B cell (primary cell): ENCODE measurements around the gene RPS8. TPM values are rescaled to one million over a fixed set of nuclear protein-coding genes. Genes with fewer than 3 reads are reported as not detected.

ENCODE experiments used
- ATAC-seq: fragments of 200-7000 bp; cut with Tn5 transposase; one replicate; pipeline ENCODE4 v1.10.0; 2021; ENCODE audit warnings: low read depth, mild to moderate bottlenecking, moderate number of reproducible peaks, moderate library complexity
- CTCF ChIA-PET: fragments of 350-600 bp; sonication (Branson Sonifier 250); formaldehyde crosslinking; loops from one replicate; lab custom pipeline; 2021; ENCODE audit warnings: antibody characterized with exemption, inconsistent platforms; lab: Charles Lee
- POLR2A ChIA-PET: fragments of 350-600 bp; sonication (Branson Sonifier 250); formaldehyde crosslinking; loops from one replicate; lab custom pipeline; 2021; ENCODE audit warnings: antibody characterized with exemption; lab: Charles Lee
- DNase-seq: peaks from one replicate; pipeline ENCODE4 v3.0.0; 2013
- H2AFZ ChIP-seq: 2 replicates; pipeline ENCODE4 v1.6.1; 2012; ENCODE audit warnings: mild to moderate bottlenecking, low read depth, low read length; ENCODE audit not compliant: insufficient read depth, poor library complexity, severe bottlenecking
- H3K27ac ChIP-seq, 2 donors: 1 replicate in 1 of 2; 2 replicates in 1 of 2; pipeline ENCODE4 v1.5.1; 2012 to 2013; ENCODE audit warnings: low read length in 2 of 2, mild to moderate bottlenecking in 2 of 2, moderate library complexity in 1 of 2
- H3K27me3 ChIP-seq, 4 experiments: fragments of 200-600 bp in 1 of 4; sonication (generic) in 1 of 4; replicated peaks in 1 of 4; 1 replicate in 2 of 4; 2 replicates in 2 of 4; pipeline versions ENCODE4 v1.6.1 to v1.7.0; 2013 to 2016; ENCODE audit warnings: low read length in 3 of 4, mild to moderate bottlenecking in 2 of 4, mixed read lengths in 1 of 4, moderate library complexity in 1 of 4; ENCODE audit not compliant: insufficient read depth in 4 of 4, control insufficient read depth in 3 of 4; ENCODE audit errors: control extremely low read depth in 1 of 4
- H3K36me3 ChIP-seq, 2 experiments: replicated peaks in 1 of 2; 1 replicate in 1 of 2; 2 replicates in 1 of 2; pipeline versions ENCODE4 v1.6.1 to v1.7.1; 2013; ENCODE audit warnings: low read length in 1 of 2; ENCODE audit not compliant: insufficient read depth in 2 of 2, control insufficient read depth in 1 of 2; ENCODE audit errors: control extremely low read depth in 1 of 2, extremely low read depth in 1 of 2
- H3K4me1 ChIP-seq, 2 donors: fragments of 200-600 bp in 1 of 2; sonication (generic) in 1 of 2; 1 replicate in 1 of 2; 2 replicates in 1 of 2; pipeline versions ENCODE4 v1.5.1 to v1.6.1; 2013 to 2017; ENCODE audit warnings: low read length in 2 of 2; ENCODE audit not compliant: control insufficient read depth in 2 of 2, insufficient read depth in 2 of 2
- H3K4me2 ChIP-seq: replicated peaks from 2 replicates; pipeline ENCODE3; 2012; ENCODE audit warnings: mild to moderate bottlenecking, low read depth, low read length; ENCODE audit not compliant: poor library complexity, severe bottlenecking
- H3K4me3 ChIP-seq, 5 experiments: fragments of 200-600 bp in 1 of 5; sonication (generic) in 1 of 5; 1 replicate in 3 of 5; 2 replicates in 2 of 5; pipeline versions ENCODE4 v1.5.1 to v1.7.0; 2011 to 2016; ENCODE audit warnings: low read length in 4 of 5, mild to moderate bottlenecking in 4 of 5, low read depth in 2 of 5, control low read depth in 1 of 5, moderate library complexity in 1 of 5; ENCODE audit not compliant: insufficient read depth in 1 of 5; ENCODE audit errors: control extremely low read depth in 1 of 5, extremely low read depth in 1 of 5
- H3K79me2 ChIP-seq: fragments of 200-600 bp; sonication (generic); one replicate; pipeline ENCODE4 v1.6.0; 2016; ENCODE audit warnings: low read length; ENCODE audit not compliant: control insufficient read depth, insufficient read depth
- H3K9ac ChIP-seq: fragments of 200-600 bp; sonication (generic); 2 replicates; pipeline ENCODE4 v1.6.1; 2017; ENCODE audit warnings: mild to moderate bottlenecking, low read length, moderate library complexity
- H3K9me3 ChIP-seq, 3 donors: one replicate each; pipeline versions ENCODE4 v1.6.1 to v1.7.1; 2013; ENCODE audit warnings: low read length in 2 of 3; ENCODE audit not compliant: control insufficient read depth in 2 of 3, insufficient read depth in 1 of 3; ENCODE audit errors: control extremely low read depth in 1 of 3
- H4K20me1 ChIP-seq: 2 replicates; pipeline ENCODE4 v1.6.0; 2012; ENCODE audit warnings: mild to moderate bottlenecking, low read length; ENCODE audit not compliant: insufficient read depth, control insufficient read depth, poor library complexity, severe bottlenecking
- H3K27ac Mint-ChIP-seq: one replicate; pipeline ENCODE4 v1.8.0; 2021; ENCODE audit warnings: mixed read lengths
- H3K27me3 Mint-ChIP-seq: one replicate; pipeline ENCODE4 v1.8.0; 2021; ENCODE audit warnings: mixed read lengths
- H3K4me1 Mint-ChIP-seq: one replicate; pipeline ENCODE4 v1.8.0; 2021; ENCODE audit warnings: mixed read lengths
- H3K4me3 Mint-ChIP-seq: one replicate; pipeline ENCODE4 v1.8.0; 2021; ENCODE audit warnings: mixed read lengths
- H3K9me3 Mint-ChIP-seq: one replicate; pipeline ENCODE4 v1.8.0; 2022; ENCODE audit warnings: mixed read lengths; ENCODE audit not compliant: insufficient read depth
- EZH2 ChIP-seq: IDR thresholded peaks from 2 replicates; pipeline ENCODE4 v1.6.1; 2012; ENCODE audit warnings: borderline replicate concordance, low read depth, mild to moderate bottlenecking, moderate library complexity, low read length; ENCODE audit not compliant: insufficient read depth, poor library complexity, severe bottlenecking
- WGBS: methylation state at CpG from one replicate; pipeline ENCODE4 v1.1.5; 2013; ENCODE audit warnings: missing lambda C conversion rate; ENCODE audit not compliant: insufficient coverage; 5-methylcytosine and 5-hydroxymethylcytosine counted together
- intact Hi-C: fragments of 100-400 bp; cut with micrococcal nuclease; formaldehyde crosslinking; loops from one replicate; pipeline ENCODE4 v1.10.0; 2022
- polyA plus RNA-seq: library from polyadenylated mRNA; depleted of rRNA; stranded (reverse); fragments of >200 nt; gene quantifications from 2 replicates; pipeline ENCODE4 v1.2.3, GENCODE V29; 2012
- total RNA-seq, 2 donors: library from RNA; stranded (reverse); fragments of 120-200 nt in 1 of 2; gene quantifications; 1 replicate in 1 of 2; 2 replicates in 1 of 2; pipeline versions ENCODE4 v1.2.3 to v1.2.4, GENCODE V29; 2013 to 2022
- TF ChIP-seq, protein P1 (sequence below): fragments of 200-600 bp; IDR thresholded peaks from one replicate; pipeline ENCODE4 v1.8.0; 2022; ENCODE audit warnings: antibody characterized with exemption, mild to moderate bottlenecking

The RPS8 gene
- total and polyA plus RNA-seq, 2 donors (not counting 1 experiment from before 2014, with no cell fraction given) = 2,525 to 4,047 TPM

GRCh38 chr1:44806704-44807363, 31.5 kb downstream of the RPS8 start, which contains the start of gene DYNLT4:
TSS of gene DYNLT4 (minus strand) at chr1:44807351. CDS start at chr1:44806668, 683 bp downstream.
- Mint-ChIP-seq H3K27ac (peak within 1 kb of the TSS; percentile 99), H3K4me3 (peak within 1 kb of the TSS; percentile 66), H3K9me3 (no peaks in the 10 kb centered on the region), H3K4me1 (peaks cover 67% of the 10 kb centered on the region), H3K27me3 (no peaks in the 10 kb centered on the region)
- TF ChIP-seq, protein P1, sequence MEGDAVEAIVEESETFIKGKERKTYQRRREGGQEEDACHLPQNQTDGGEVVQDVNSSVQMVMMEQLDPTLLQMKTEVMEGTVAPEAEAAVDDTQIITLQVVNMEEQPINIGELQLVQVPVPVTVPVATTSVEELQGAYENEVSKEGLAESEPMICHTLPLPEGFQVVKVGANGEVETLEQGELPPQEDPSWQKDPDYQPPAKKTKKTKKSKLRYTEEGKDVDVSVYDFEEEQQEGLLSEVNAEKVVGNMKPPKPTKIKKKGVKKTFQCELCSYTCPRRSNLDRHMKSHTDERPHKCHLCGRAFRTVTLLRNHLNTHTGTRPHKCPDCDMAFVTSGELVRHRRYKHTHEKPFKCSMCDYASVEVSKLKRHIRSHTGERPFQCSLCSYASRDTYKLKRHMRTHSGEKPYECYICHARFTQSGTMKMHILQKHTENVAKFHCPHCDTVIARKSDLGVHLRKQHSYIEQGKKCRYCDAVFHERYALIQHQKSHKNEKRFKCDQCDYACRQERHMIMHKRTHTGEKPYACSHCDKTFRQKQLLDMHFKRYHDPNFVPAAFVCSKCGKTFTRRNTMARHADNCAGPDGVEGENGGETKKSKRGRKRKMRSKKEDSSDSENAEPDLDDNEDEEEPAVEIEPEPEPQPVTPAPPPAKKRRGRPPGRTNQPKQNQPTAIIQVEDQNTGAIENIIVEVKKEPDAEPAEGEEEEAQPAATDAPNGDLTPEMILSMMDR = no peak
- TF ChIP-seq EZH2 = no peak
- peak within 1 kb of the TSS; percentile 7 for H3K9ac ChIP-seq
- H4K20me1 ChIP-seq = no peaks in the 10 kb centered on the region
- 94% methylated on average over 5 of the region's 7 CpGs for WGBS
- peak within 1 kb of the TSS; percentile 30 for H2AFZ ChIP-seq
- H3K27me3 ChIP-seq = no peaks in the 10 kb centered on the region
- CTCF ChIA-PET = interaction anchor here (1.1 to 2.1 kb wide), 3 partner anchors 13 to 78 kb away, joined by 3 to 7 read pairs (median 6); no protein-coding TSS in a partner anchor
- peaks cover 5% of the 10 kb centered on the region for H3K79me2 ChIP-seq
- peak within 1 kb of the TSS; percentile 91 to 95 for H3K27ac ChIP-seq
- H3K4me2 ChIP-seq = peak within 1 kb of the TSS; percentile 68
- H3K4me3 ChIP-seq = peak within 1 kb of the TSS in 1 of 5 experiments; percentile 10
- ATAC-seq = no peak
- peaks cover 0 to 3% (median 0%) of the 10 kb centered on the region in 3 donors for H3K9me3 ChIP-seq
- peaks cover 0 to 21% of the 10 kb centered on the region in 2 experiments for H3K36me3 ChIP-seq
- no peak for DNase-seq
- peaks cover 50 to 66% of the 10 kb centered on the region in 2 donors for H3K4me1 ChIP-seq
- intact Hi-C loops = no loop called here
- POLR2A ChIA-PET = interaction anchor here (3.1 to 4.3 kb wide), 2 partner anchors 13 to 85 kb away, joined by 21 to 59 read pairs; no protein-coding TSS in a partner anchor
